Measurements from ENCODE around the gene WFDC12. TPM values are rescaled to one million over a fixed set of nuclear protein-coding genes. Genes with fewer than 3 reads are reported as not detected.

The WFDC12 gene
- total RNA-seq, 2 experiments from 2014 or later: not detected

Other genes starting within 250 kb of the WFDC12 start
- 100 to 1,000 TPM; 273 to 326 TPM for gene YWHAB, start 238.8 kb downstream of the WFDC12 start, total RNA-seq
- gene PABPC1L, start 214.4 kb downstream of the WFDC12 start, total RNA-seq: 10 to 100 TPM; 61.7 to 71.3 TPM
- gene TOMM34, start 164.1 kb downstream of the WFDC12 start, total RNA-seq: 10 to 100 TPM; 56.5 to 61.2 TPM
- 100 to 1,000 TPM; 156 to 164 TPM for gene STK4, start 158.0 kb downstream of the WFDC12 start, total RNA-seq
- gene KCNS1, start 23.3 kb downstream of the WFDC12 start, total RNA-seq: under 1 TPM; 0.66 to 0.79 TPM
- under 1 TPM; 0.23 TPM for gene WFDC5, start 9.3 kb downstream of the WFDC12 start, total RNA-seq
- not detected for gene PI3, start 50.4 kb upstream of the WFDC12 start, total RNA-seq
- not detected for gene SEMG1, start 82.6 kb upstream of the WFDC12 start, total RNA-seq
- gene SEMG2, start 96.9 kb upstream of the WFDC12 start, total RNA-seq: not detected
- not detected for gene SLPI, start 130.1 kb upstream of the WFDC12 start, total RNA-seq
- gene RBPJL, start 182.4 kb upstream of the WFDC12 start, total RNA-seq: not detected
- under 1 TPM; 0.35 to 0.48 TPM for gene MATN4, start 183.8 kb upstream of the WFDC12 start, total RNA-seq
- gene SDC4, start 224.0 kb upstream of the WFDC12 start, total RNA-seq: 10 to 100 TPM; 24.0 to 31.0 TPM
- 10 to 100 TPM; 16.1 to 26.1 TPM for gene SYS1, start 238.7 kb upstream of the WFDC12 start, total RNA-seq

Data from activated CD4-positive, alpha-beta T cell treated with anti-CD3 and anti-CD28 coated beads for 36 hours (primary cell).